Measurements from ENCODE around the gene UBE3B. TPM values are rescaled to one million over a fixed set of nuclear protein-coding genes. Genes with fewer than 3 reads are reported as not detected.
A peak's percentile ranks its signal among the peaks of the same experiment; 100 is the strongest.
"Not testable (repeated sequence)": the region's sequence is repeated elsewhere in the genome, so short reads cannot be mapped to it uniquely, and the experiment has no call there.

UBE3B gene
- total RNA-seq, 1 experiment from 2014 or later = 48.0 TPM

DNA sequence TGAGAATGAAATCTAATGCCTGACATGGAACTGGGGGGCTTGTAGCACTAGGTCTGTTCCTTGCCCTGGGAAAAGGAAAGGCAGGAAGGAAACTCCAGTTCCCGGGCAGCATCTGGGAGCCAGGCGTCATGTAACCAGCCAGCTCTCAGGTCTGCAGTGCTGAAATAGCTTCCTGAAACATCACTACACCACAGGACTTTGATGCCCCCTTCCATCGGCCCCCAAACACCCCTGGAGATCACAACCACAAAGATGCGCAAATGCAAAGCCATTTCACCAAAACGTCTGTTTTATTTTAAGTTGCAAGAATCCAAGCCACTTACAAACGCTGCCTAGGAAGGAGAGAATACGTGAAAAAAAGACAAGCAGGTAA is 41.3 kb upstream of the UBE3B start:
- no peak for TF ChIP-seq EZH2 (IDR thresholded peaks at IDR 0.05; ENCODE audit: low read depth)
- TF ChIP-seq, protein P1, sequence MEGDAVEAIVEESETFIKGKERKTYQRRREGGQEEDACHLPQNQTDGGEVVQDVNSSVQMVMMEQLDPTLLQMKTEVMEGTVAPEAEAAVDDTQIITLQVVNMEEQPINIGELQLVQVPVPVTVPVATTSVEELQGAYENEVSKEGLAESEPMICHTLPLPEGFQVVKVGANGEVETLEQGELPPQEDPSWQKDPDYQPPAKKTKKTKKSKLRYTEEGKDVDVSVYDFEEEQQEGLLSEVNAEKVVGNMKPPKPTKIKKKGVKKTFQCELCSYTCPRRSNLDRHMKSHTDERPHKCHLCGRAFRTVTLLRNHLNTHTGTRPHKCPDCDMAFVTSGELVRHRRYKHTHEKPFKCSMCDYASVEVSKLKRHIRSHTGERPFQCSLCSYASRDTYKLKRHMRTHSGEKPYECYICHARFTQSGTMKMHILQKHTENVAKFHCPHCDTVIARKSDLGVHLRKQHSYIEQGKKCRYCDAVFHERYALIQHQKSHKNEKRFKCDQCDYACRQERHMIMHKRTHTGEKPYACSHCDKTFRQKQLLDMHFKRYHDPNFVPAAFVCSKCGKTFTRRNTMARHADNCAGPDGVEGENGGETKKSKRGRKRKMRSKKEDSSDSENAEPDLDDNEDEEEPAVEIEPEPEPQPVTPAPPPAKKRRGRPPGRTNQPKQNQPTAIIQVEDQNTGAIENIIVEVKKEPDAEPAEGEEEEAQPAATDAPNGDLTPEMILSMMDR (conservative IDR thresholded peaks at IDR 0.05) = no peak
- no peaks in the 10 kb centered on the region for H3K27me3 ChIP-seq (ENCODE audit: insufficient read depth, low read depth)
- no peak overlapping the region for H3K4me3 ChIP-seq
- H3K9me3 ChIP-seq (ENCODE audit: insufficient read depth, low read depth) = no peaks in the 10 kb centered on the region
- H3K4me2 ChIP-seq = peak overlapping the region; percentile 65; the same call in 1 of the 2 replicates
- intact Hi-C loops (cut with micrococcal nuclease; ENCODE audit: unreplicated experiment) = no loop called here
- no peaks in the 10 kb centered on the region for H3K79me2 ChIP-seq (ENCODE audit: low read depth)
- no peaks in the 10 kb centered on the region for H3F3A ChIP-seq (ENCODE audit: insufficient read depth, low read depth)
- H2AFZ ChIP-seq = no peak overlapping the region
- no peak for DNase-seq
- H3K9me2 ChIP-seq (ENCODE audit: insufficient read depth) = no peaks in the 10 kb centered on the region
- no peaks in the 10 kb centered on the region for H3K36me3 ChIP-seq (ENCODE audit: low read depth)
- CTCF ChIA-PET = interaction anchor here (0.5 kb wide), 1 partner anchor 757 kb away, joined by 3 read pairs; no protein-coding TSS in a partner anchor
- POLR2A ChIA-PET (ENCODE audit: unreplicated experiment) = no interaction called here
- no peak overlapping the region for H3K27ac ChIP-seq
- no peaks in the 10 kb centered on the region for H4K20me1 ChIP-seq (ENCODE audit: insufficient read depth)
- no TSS peak for BruUV-seq (replicated peaks)
- peaks cover 19% of the 10 kb centered on the region for H3K4me1 ChIP-seq (replicated peaks; ENCODE audit: insufficient read depth)

DNA sequence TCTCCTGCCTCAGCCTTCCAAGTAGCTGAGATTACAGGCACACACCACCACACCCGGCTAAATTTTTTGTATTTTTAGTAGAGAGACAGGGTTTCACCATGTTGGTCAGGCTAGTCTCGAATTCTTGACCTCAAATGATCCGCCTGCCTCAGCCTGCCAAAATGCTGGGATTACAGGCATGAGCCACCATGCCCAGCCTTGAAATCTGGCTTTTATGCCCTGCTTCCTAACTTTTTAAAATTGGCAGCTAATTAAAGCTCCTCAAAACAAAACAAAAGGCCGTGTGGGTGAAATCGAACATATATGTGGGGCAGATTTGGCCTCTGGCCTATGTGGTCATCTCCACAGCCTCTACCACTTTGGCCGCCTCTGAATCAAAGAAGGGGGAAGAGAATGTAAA is 38.3 kb upstream of the UBE3B start:
- CTCF ChIA-PET = interaction anchor here (0.7 kb wide), 1 partner anchor 292 kb away, joined by 8 read pairs; no protein-coding TSS in a partner anchor
- intact Hi-C loops (cut with micrococcal nuclease; ENCODE audit: unreplicated experiment) = no loop called here
- BruUV-seq (replicated peaks) = no TSS peak

DNA sequence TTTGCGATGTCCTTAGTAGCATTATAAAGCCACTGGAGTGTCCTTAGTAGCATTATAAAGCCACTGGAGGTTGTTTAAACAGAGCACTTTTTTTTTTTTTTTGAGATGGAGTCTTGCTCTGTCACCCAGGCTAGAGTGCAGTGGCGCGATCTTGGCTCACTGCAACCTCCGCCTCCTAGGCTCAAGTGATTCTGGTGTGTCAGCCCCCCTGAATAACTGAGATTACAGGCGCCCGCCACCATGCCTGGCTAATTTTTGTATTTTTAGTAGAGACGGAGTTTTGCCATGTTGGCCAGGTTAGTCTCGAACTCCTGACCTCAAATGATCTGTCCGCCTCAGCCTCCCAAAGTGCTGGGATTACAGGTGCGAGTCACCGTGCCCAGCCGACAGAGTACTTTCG is 37.5 kb upstream of the UBE3B start:
- H3K36me3 ChIP-seq (ENCODE audit: low read depth); H3K27me3 ChIP-seq (ENCODE audit: insufficient read depth, low read depth); H3K9me2 ChIP-seq (ENCODE audit: insufficient read depth); BruUV-seq (replicated peaks); POLR2A ChIA-PET (ENCODE audit: unreplicated experiment); H3K4me2 ChIP-seq; H4K20me1 ChIP-seq (ENCODE audit: insufficient read depth); H2AFZ ChIP-seq; H3K9me3 ChIP-seq (ENCODE audit: insufficient read depth, low read depth); DNase-seq; H3K79me2 ChIP-seq (ENCODE audit: low read depth); H3K27ac ChIP-seq; H3K4me3 ChIP-seq; intact Hi-C loops (cut with micrococcal nuclease; ENCODE audit: unreplicated experiment); H3F3A ChIP-seq (ENCODE audit: insufficient read depth, low read depth): not testable (repeated sequence)
- CTCF ChIA-PET = interaction anchor here (0.7 kb wide), 1 partner anchor 291 kb away, joined by 8 read pairs; no protein-coding TSS in a partner anchor
- peaks cover 14% of the 10 kb centered on the region for H3K4me1 ChIP-seq (replicated peaks; ENCODE audit: insufficient read depth)

More for the DNA sequence above, 38.3 kb upstream of the UBE3B start:
- no peaks in the 10 kb centered on the region for H3K9me2 ChIP-seq (ENCODE audit: insufficient read depth)
- POLR2A ChIA-PET (ENCODE audit: unreplicated experiment) = no interaction called here
- H3K9me3 ChIP-seq (ENCODE audit: insufficient read depth, low read depth) = no peaks in the 10 kb centered on the region
- no peak overlapping the region for H2AFZ ChIP-seq
- H3F3A ChIP-seq (ENCODE audit: insufficient read depth, low read depth) = no peaks in the 10 kb centered on the region
- TF ChIP-seq, protein P1 (conservative IDR thresholded peaks at IDR 0.05) = no peak
- no peak for TF ChIP-seq EZH2 (IDR thresholded peaks at IDR 0.05; ENCODE audit: low read depth)
- no peaks in the 10 kb centered on the region for H3K79me2 ChIP-seq (ENCODE audit: low read depth)
- peaks cover 19% of the 10 kb centered on the region for H3K4me1 ChIP-seq (replicated peaks; ENCODE audit: insufficient read depth)
- no peak overlapping the region for H3K4me3 ChIP-seq
- no peak overlapping the region for H3K27ac ChIP-seq
- H4K20me1 ChIP-seq (ENCODE audit: insufficient read depth) = no peaks in the 10 kb centered on the region
- H3K27me3 ChIP-seq (ENCODE audit: insufficient read depth, low read depth) = no peaks in the 10 kb centered on the region
- H3K36me3 ChIP-seq (ENCODE audit: low read depth) = no peaks in the 10 kb centered on the region
- no peak for DNase-seq
- H3K4me2 ChIP-seq = no peak overlapping the region

DNA sequence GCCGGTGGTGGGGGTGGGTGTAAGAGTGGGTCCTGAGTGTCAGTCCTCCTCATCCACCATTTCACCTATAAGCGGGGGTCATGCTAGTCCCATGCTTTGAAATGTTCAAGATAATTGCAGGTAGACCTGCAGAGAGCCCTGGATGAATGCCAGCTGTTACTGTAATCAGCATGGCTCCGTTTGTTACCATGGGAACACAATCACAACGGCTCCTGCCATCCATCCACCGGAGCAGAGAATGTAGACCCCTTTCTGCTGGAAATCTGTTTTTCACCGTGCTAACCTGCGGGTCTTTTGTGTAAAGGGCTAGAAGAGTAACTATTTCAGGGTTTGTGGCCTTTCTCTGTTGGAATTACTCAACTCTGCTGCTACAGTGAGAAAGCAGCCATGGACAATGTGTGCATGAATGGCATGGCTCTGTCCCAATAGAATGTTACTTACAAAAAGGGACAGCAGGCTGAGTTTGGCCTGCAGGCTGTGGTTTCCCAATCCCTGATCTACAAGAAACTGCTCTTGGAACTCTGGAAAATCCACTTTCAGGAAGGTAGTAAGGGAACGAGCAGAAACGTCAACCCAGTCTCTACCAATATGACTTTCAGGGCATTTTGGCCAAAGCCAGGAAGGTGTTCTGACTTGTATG is 36.5 kb upstream of the UBE3B start:
- no peaks in the 10 kb centered on the region for H3K9me2 ChIP-seq (ENCODE audit: insufficient read depth)
- no peaks in the 10 kb centered on the region for H3K79me2 ChIP-seq (ENCODE audit: low read depth)
- H3K27me3 ChIP-seq (ENCODE audit: insufficient read depth, low read depth) = no peaks in the 10 kb centered on the region
- DNase-seq = no peak
- H3K9me3 ChIP-seq (ENCODE audit: insufficient read depth, low read depth) = no peaks in the 10 kb centered on the region
- TF ChIP-seq EZH2 (IDR thresholded peaks at IDR 0.05; ENCODE audit: low read depth) = no peak
- TF ChIP-seq, protein P1 (conservative IDR thresholded peaks at IDR 0.05) = no peak
- H3K4me1 ChIP-seq (replicated peaks; ENCODE audit: insufficient read depth) = peaks cover 4% of the 10 kb centered on the region
- H3K4me3 ChIP-seq = no peak overlapping the region
- intact Hi-C loops (cut with micrococcal nuclease; ENCODE audit: unreplicated experiment) = no loop called here
- no peak overlapping the region for H2AFZ ChIP-seq
- H3K36me3 ChIP-seq (ENCODE audit: low read depth) = no peaks in the 10 kb centered on the region; the same call in 1 of the 2 replicates
- no TSS peak for BruUV-seq (replicated peaks)
- POLR2A ChIA-PET (ENCODE audit: unreplicated experiment) = no interaction called here
- no peak overlapping the region for H3K27ac ChIP-seq
- no peaks in the 10 kb centered on the region for H4K20me1 ChIP-seq (ENCODE audit: insufficient read depth)
- no peak overlapping the region for H3K4me2 ChIP-seq
- CTCF ChIA-PET = no interaction called here
- H3F3A ChIP-seq (ENCODE audit: insufficient read depth, low read depth) = no peaks in the 10 kb centered on the region

Measured in PC-9 (cell line).